ENCODE data around the gene CMTM7. TPM values are rescaled to one million over a fixed set of nuclear protein-coding genes. Genes with fewer than 3 reads are reported as not detected.

Gene CMTM7
- total RNA-seq, 3 donors from 2014 or later (not counting 1 experiment from before 2014, with no cell fraction given) = 4.1 to 16.7 (median 12.8) TPM

DNA sequence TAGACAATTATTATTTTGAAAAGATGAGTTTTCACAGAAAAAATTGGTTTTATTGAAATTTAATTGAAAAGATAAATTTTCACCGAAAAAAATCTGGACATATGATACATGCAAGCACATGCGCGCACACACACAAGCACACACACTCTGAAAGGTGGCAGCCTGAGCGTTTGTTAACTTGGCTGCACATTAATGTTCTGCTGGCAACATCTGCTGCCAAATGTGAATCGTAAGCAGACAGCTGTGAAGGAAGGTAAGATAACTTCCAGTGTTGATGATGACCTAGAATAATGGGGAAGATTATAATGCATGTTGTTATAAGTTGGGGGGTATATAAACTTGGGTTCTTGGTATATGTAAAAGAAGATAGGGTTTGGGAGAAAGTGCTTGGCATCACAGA, 18.4 kb upstream of the CMTM7 start:
- 94% methylated on average over 5 of the region's 5 CpGs for WGBS (ENCODE audit: insufficient coverage)

DNA sequence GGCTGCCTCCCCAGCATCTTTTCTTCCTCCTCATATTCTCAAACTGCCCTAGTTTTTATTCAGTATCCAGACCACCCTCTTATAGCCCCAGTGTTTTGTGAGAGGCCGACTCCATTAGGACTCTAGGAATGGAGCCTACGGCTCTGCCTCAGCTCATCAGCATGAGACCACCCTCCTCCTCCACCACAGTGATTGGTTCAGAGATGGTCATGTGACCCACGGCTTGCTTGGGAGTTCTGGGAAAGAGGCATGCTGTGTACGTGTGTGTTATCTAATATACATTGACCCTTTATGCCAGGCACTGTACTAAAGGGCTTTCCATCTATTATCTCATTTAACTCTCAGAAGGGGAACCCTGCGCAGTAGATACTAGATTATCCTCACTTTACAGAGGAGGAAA, 17.8 kb upstream of the CMTM7 start:
- Histone ChIP-seq H3K27me3 (ENCODE audit: control insufficient read depth, insufficient read depth, low read length) (no peaks in the 10 kb centered on the region), H3K27ac (ENCODE audit: low read length) (no peak overlapping the region), H3K4me3 (ENCODE audit: low read length) (no peak overlapping the region), H3K4me1 (ENCODE audit: control insufficient read depth, insufficient read depth, low read length) (no peaks in the 10 kb centered on the region), H3K36me3 (ENCODE audit: control insufficient read depth, insufficient read depth, low read length) (no peaks in the 10 kb centered on the region), H3K9me3 (ENCODE audit: control insufficient read depth, insufficient read depth, low read length) (no peaks in the 10 kb centered on the region)
- TF ChIP-seq, protein P1, sequence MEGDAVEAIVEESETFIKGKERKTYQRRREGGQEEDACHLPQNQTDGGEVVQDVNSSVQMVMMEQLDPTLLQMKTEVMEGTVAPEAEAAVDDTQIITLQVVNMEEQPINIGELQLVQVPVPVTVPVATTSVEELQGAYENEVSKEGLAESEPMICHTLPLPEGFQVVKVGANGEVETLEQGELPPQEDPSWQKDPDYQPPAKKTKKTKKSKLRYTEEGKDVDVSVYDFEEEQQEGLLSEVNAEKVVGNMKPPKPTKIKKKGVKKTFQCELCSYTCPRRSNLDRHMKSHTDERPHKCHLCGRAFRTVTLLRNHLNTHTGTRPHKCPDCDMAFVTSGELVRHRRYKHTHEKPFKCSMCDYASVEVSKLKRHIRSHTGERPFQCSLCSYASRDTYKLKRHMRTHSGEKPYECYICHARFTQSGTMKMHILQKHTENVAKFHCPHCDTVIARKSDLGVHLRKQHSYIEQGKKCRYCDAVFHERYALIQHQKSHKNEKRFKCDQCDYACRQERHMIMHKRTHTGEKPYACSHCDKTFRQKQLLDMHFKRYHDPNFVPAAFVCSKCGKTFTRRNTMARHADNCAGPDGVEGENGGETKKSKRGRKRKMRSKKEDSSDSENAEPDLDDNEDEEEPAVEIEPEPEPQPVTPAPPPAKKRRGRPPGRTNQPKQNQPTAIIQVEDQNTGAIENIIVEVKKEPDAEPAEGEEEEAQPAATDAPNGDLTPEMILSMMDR (IDR thresholded peaks at IDR 0.05) = no peak
- peaks cover 6 to 9% of the 10 kb centered on the region in 2 donors for H3K4me1 Mint-ChIP-seq
- no peak overlapping the region for H3K4me3 Mint-ChIP-seq
- no peak overlapping the region for H3K27ac Mint-ChIP-seq
- peaks cover 0 to 2% of the 10 kb centered on the region in 2 donors for H3K27me3 Mint-ChIP-seq (ENCODE audit: low read depth in 2 of 2)
- 100% methylated on average over 2 of the region's 5 CpGs for WGBS (ENCODE audit: insufficient coverage)
- ATAC-seq (peak in 1 of 3 donors; percentile 12), DNase-seq (no peak)
- intact Hi-C loops (cut with micrococcal nuclease) = no loop called here
- H3K36me3 Mint-ChIP-seq = no peaks in the 10 kb centered on the region
- H3K9me3 Mint-ChIP-seq = no peaks in the 10 kb centered on the region

More for the DNA sequence above, 18.4 kb upstream of the CMTM7 start:
- Histone ChIP-seq H3K4me1 (ENCODE audit: control insufficient read depth, insufficient read depth, low read length) (no peaks in the 10 kb centered on the region), H3K4me3 (ENCODE audit: low read length) (no peak overlapping the region), H3K9me3 (ENCODE audit: control insufficient read depth, insufficient read depth, low read length) (no peaks in the 10 kb centered on the region), H3K27ac (ENCODE audit: low read length) (no peak overlapping the region), H3K27me3 (ENCODE audit: control insufficient read depth, insufficient read depth, low read length) (no peaks in the 10 kb centered on the region), H3K36me3 (ENCODE audit: control insufficient read depth, insufficient read depth, low read length) (no peaks in the 10 kb centered on the region)
- Mint-ChIP-seq H3K4me3 (no peak overlapping the region), H3K4me1 (peaks cover 6 to 9% of the 10 kb centered on the region in 2 donors), H3K27ac (no peak overlapping the region), H3K36me3 (no peaks in the 10 kb centered on the region), H3K27me3 (ENCODE audit: low read depth in 2 of 2) (peaks cover 0 to 2% of the 10 kb centered on the region in 2 donors), H3K9me3 (no peaks in the 10 kb centered on the region)
- intact Hi-C loops (cut with micrococcal nuclease) = no loop called here
- DNase-seq = no peak
- no peak for ATAC-seq
- TF ChIP-seq, protein P1 (IDR thresholded peaks at IDR 0.05) = no peak

DNA sequence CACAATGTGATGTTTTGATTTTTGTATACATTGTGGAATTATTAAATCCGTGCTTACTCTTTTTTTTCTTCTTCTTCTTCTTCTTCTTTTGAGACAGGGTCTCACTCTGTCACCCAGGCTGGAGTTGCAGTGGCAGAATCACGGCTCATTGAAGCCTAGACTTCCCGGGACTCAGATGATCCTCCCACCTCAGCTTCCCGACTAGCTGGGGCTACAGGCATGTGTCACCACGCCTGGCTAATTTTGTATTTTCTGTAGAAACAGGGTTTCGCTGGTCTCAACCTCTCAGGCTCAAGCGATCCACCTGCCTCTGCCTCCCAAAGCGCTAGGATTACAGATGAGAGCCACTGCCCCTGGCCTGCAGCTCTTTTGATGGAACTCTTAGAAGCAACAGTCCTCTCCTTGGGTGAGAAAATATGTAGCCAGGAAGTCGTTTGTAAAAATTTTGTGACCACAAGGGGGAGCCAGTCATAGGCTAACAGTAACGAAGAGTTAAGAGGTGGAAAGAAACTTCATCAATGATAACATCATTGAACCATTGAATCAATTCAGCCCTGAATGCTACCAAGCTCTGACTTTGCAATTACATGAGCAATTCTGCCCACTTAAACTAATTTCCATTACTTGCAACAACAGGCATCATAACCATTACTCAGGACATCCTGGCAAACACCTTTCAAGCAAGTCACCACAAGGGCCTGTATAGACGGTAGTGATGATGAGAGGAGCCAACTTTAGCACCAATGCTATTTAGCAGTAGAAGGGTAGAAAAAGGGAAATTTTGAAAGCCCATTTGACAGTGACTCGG, 16.7 kb upstream of the CMTM7 start:
- H3K27me3 Mint-ChIP-seq (ENCODE audit: low read depth in 2 of 2) = peaks cover 0 to 2% of the 10 kb centered on the region in 2 donors
- Histone ChIP-seq H3K27me3 (ENCODE audit: control insufficient read depth, insufficient read depth, low read length) (no peaks in the 10 kb centered on the region), H3K27ac (ENCODE audit: low read length) (no peak overlapping the region), H3K36me3 (ENCODE audit: control insufficient read depth, insufficient read depth, low read length) (no peaks in the 10 kb centered on the region), H3K4me1 (ENCODE audit: control insufficient read depth, insufficient read depth, low read length) (no peaks in the 10 kb centered on the region), H3K4me3 (ENCODE audit: low read length) (no peak overlapping the region), H3K9me3 (ENCODE audit: control insufficient read depth, insufficient read depth, low read length) (no peaks in the 10 kb centered on the region)
- 63% methylated on average over 11 of the region's 12 CpGs for WGBS (ENCODE audit: insufficient coverage)
- no peaks in the 10 kb centered on the region for H3K36me3 Mint-ChIP-seq
- peak; percentile 77 to 90 (median 87) for ATAC-seq
- peak; percentile 31 to 91 for DNase-seq
- no peaks in the 10 kb centered on the region for H3K9me3 Mint-ChIP-seq
- no peak overlapping the region for H3K4me3 Mint-ChIP-seq
- TF ChIP-seq, protein P1 (IDR thresholded peaks at IDR 0.05) = peak; percentile 72
- H3K4me1 Mint-ChIP-seq = peaks cover 6 to 9% of the 10 kb centered on the region in 2 donors
- H3K27ac Mint-ChIP-seq = no peak overlapping the region
- intact Hi-C loops (cut with micrococcal nuclease) = loop anchor here (1.0 to 5.0 kb wide), 3 partner anchors 24 to 282 kb away; no protein-coding TSS in a partner anchor

Measured in natural killer cell (primary cell).